Measurements from ENCODE around the gene UBQLN3. TPM values are rescaled to one million over a fixed set of nuclear protein-coding genes. Genes with fewer than 3 reads are reported as not detected.

Gene UBQLN3
- total and polyA plus RNA-seq, 10 of the 15 experiments (the other 5 are each of a cell fraction or from before 2014, with no cell fraction given): not detected

GRCh38 chr11:5508605-5509004, 1.2 kb downstream of the UBQLN3 start (continued):
- no peak for TF ChIP-seq ZBTB33 (IDR thresholded peaks at IDR 0.05)

GRCh38 chr11:5507933-5508305, 1.8 kb downstream of the UBQLN3 start:
- ChIA-PET POLR2A (no interaction called here), SMC1A (ENCODE audit: uncharacterized antibody, unreplicated experiment) (no interaction called here), CTCF (interaction anchor here (1.3 to 1.5 kb wide), 3 partner anchors 12 to 38 kb away, joined by 3 to 7 read pairs (median 3); no protein-coding TSS in a partner anchor), RAD21 (ENCODE audit: unreplicated experiment) (no interaction called here)
- DNase-seq (ENCODE audit: low read depth, low spot score) (no peak), ATAC-seq (no peak), FAIRE-seq (no peak)
- Histone ChIP-seq H3K4me3 (no peak overlapping the region), H3K4me2 (ENCODE audit: control insufficient read depth, insufficient read depth) (no peak overlapping the region), H3K79me2 (ENCODE audit: control insufficient read depth, insufficient read depth, low read length) (no peaks in the 10 kb centered on the region), H3K9ac (ENCODE audit: control insufficient read depth, insufficient read depth, low read length) (no peak overlapping the region), H3K4me1 (ENCODE audit: control insufficient read depth, insufficient read depth, low read length) (no peaks in the 10 kb centered on the region), H4K20me1 (ENCODE audit: control insufficient read depth, insufficient read depth) (no peaks in the 10 kb centered on the region), H3K36me3 (ENCODE audit: control insufficient read depth in 2 of 2, insufficient read depth in 2 of 2, low read length in 1 of 2) (no peaks in the 10 kb centered on the region), H3K27me3 (replicated peaks in 1 of 2; ENCODE audit: control insufficient read depth in 2 of 2, insufficient read depth in 2 of 2, low read length in 1 of 2) (no peaks in the 10 kb centered on the region; a peak in 1 of 4 replicates), H2AFZ (ENCODE audit: control insufficient read depth, low read depth, low read length) (no peak overlapping the region), H3K9me3 (replicated peaks; ENCODE audit: control insufficient read depth, insufficient read depth, low read length) (no peaks in the 10 kb centered on the region), H3K27ac (ENCODE audit: control insufficient read depth, insufficient read depth) (no peak overlapping the region)
- intact Hi-C loops (cut with micrococcal nuclease; ENCODE audit: unreplicated experiment) (no loop called here), in situ Hi-C loops (cut with MboI) (no loop called here)
- WGBS (ENCODE audit: insufficient coverage, insufficient replicate concordance, low lambda C conversion rate, missing lambda C conversion rate): 17% methylated on average over 6 of the region's 6 CpGs
- BruUV-seq (replicated peaks): no TSS peak
- TF ChIP-seq KAT2A (conservative IDR thresholded peaks at IDR 0.05; ENCODE audit: control insufficient read depth, low read depth, low read length) (no peak), CBX5 (IDR thresholded peaks at IDR 0.05; ENCODE audit: low read depth) (no peak), ATF3 (IDR thresholded peaks at IDR 0.05; ENCODE audit: borderline replicate concordance, extremely low read depth, low read depth, low read length) (no peak), ZBTB33 (IDR thresholded peaks at IDR 0.05) (no peak), ZNF274 (IDR thresholded peaks at IDR 0.05; ENCODE audit: insufficient read depth, insufficient read length) (no peak), CUX1 (IDR thresholded peaks at IDR 0.05; ENCODE audit: insufficient replicate concordance, low read depth, low read length) (no peak), ETV6 (conservative IDR thresholded peaks at IDR 0.05 in 1 of 2, IDR thresholded peaks at IDR 0.05 in 1 of 2; ENCODE audit: borderline replicate concordance in 1 of 2, low read depth in 1 of 2) (no peak), IKZF2 (IDR thresholded peaks at IDR 0.05) (no peak), CHD1 (IDR thresholded peaks at IDR 0.05; ENCODE audit: low read depth, low read length) (no peak), CTCF (IDR thresholded peaks at IDR 0.05 in 2 of 3, conservative IDR thresholded peaks at IDR 0.05 in 1 of 3; ENCODE audit: control insufficient read depth in 2 of 3, extremely low read depth in 1 of 3, insufficient read depth in 1 of 3, low read depth in 3 of 3, low read length in 3 of 3) (no peak)
